Hepatocyte (in vitro differentiated cells): ENCODE data around the gene CHSY3. TPM values are rescaled to one million over a fixed set of nuclear protein-coding genes. Genes with fewer than 3 reads are reported as not detected.

Experiments
- DNase-seq: peaks from one replicate; pipeline ENCODE4 v3.0.0-alpha.2; 2016; ENCODE audit warnings: low spot score
- H2AFZ ChIP-seq: fragments of 200-600 bp; sonication (generic); 2 replicates; pipeline ENCODE4 v1.6.0; 2016; ENCODE audit warnings: antibody characterized with exemption, mild to moderate bottlenecking
- H3K27ac ChIP-seq: fragments of 200-600 bp; sonication (generic); 2 replicates; pipeline ENCODE4 v1.5.1; 2016; ENCODE audit warnings: mild to moderate bottlenecking
- H3K27me3 ChIP-seq: fragments of 200-600 bp; sonication (generic); 2 replicates; pipeline ENCODE4 v1.6.1; 2016
- H3K36me3 ChIP-seq: fragments of 200-600 bp; sonication (generic); replicated peaks from 2 replicates; pipeline ENCODE4 v1.5.1; 2016; ENCODE audit warnings: low read depth; ENCODE audit not compliant: insufficient read depth
- H3K4me1 ChIP-seq: fragments of 200-600 bp; sonication (generic); 2 replicates; pipeline ENCODE4 v1.5.1; 2016; ENCODE audit warnings: mild to moderate bottlenecking, moderate library complexity; ENCODE audit not compliant: insufficient read depth
- H3K4me2 ChIP-seq: fragments of 200-600 bp; sonication (generic); 2 replicates; pipeline ENCODE4 v1.6.0; 2016
- H3K4me3 ChIP-seq: fragments of 200-600 bp; sonication (generic); 2 replicates; pipeline ENCODE4 v1.5.1; 2016; ENCODE audit warnings: mild to moderate bottlenecking
- H3K79me2 ChIP-seq: fragments of 200-600 bp; sonication (generic); 2 replicates; pipeline ENCODE4 v1.6.0; 2017; ENCODE audit warnings: mild to moderate bottlenecking
- H3K9me2 ChIP-seq: fragments of 200-600 bp; sonication (generic); replicated peaks from 2 replicates; pipeline ENCODE4 v1.6.0; 2017; ENCODE audit warnings: mild to moderate bottlenecking; ENCODE audit not compliant: insufficient read depth
- H3K9me3 ChIP-seq: fragments of 200-600 bp; sonication (generic); 2 replicates; pipeline ENCODE4 v1.5.1; 2016; ENCODE audit warnings: low read depth, mild to moderate bottlenecking
- H4K20me1 ChIP-seq: fragments of 200-600 bp; sonication (generic); 2 replicates; pipeline ENCODE4 v1.6.0; 2016; ENCODE audit warnings: mild to moderate bottlenecking; ENCODE audit not compliant: insufficient read depth, poor library complexity, severe bottlenecking
- CTCF ChIP-seq: fragments of 200-600 bp; sonication (generic); IDR thresholded peaks from 2 replicates; pipeline ENCODE4 v1.5.1; 2016; ENCODE audit warnings: antibody characterized with exemption, mild to moderate bottlenecking; ENCODE audit not compliant: poor library complexity
- EZH2 ChIP-seq: fragments of 200-600 bp; sonication (generic); IDR thresholded peaks from 2 replicates; pipeline ENCODE4 v1.6.1; 2016; ENCODE audit warnings: antibody characterized with exemption, mild to moderate bottlenecking, borderline replicate concordance
- EZH2phosphoT487 ChIP-seq: fragments of 200-600 bp; sonication (generic); IDR thresholded peaks from one replicate; pipeline ENCODE4 v1.6.1; 2018; ENCODE audit warnings: antibody characterized with exemption, mild to moderate bottlenecking, low read depth, moderate library complexity; ENCODE audit not compliant: unreplicated experiment, severe bottlenecking
- WGBS: methylation state at CpG from one replicate; pipeline ENCODE4 v1.1.6; 2016; ENCODE audit warnings: low lambda C conversion rate; ENCODE audit errors: missing lambda C conversion rate; 5-methylcytosine and 5-hydroxymethylcytosine counted together
- polyA plus RNA-seq: library from polyadenylated mRNA; unstranded; fragments of >200 nt; fragmentation: Nextera tagmentation; extraction: Ambion mirVana; gene quantifications from 2 replicates; pipeline ENCODE4 v1.2.1, GENCODE V29; 2016
- total RNA-seq: library from RNA; depleted of rRNA; stranded (reverse); fragments of >200 nt; gene quantifications from 2 replicates; pipeline ENCODE4 v1.2.3, GENCODE V29; 2014

Gene CHSY3
- total and polyA plus RNA-seq, 2 experiments from 2014 or later = 16.0 to 22.4 TPM

GRCh38 chr5:129978270-129978669 lies 74.0 kb downstream of the CHSY3 start:
- DNase-seq = no peak
- Histone ChIP-seq H3K9me3 (no peaks in the 10 kb centered on the region), H3K4me1 (no peaks in the 10 kb centered on the region), H2AFZ (no peak overlapping the region), H3K4me3 (no peak overlapping the region), H3K27ac (no peak overlapping the region), H3K79me2 (no peaks in the 10 kb centered on the region), H3K4me2 (no peak overlapping the region), H3K9me2 (no peaks in the 10 kb centered on the region), H3K27me3 (no peaks in the 10 kb centered on the region), H4K20me1 (no peaks in the 10 kb centered on the region), H3K36me3 (no peaks in the 10 kb centered on the region)
- WGBS = 98% methylated on average over 1 of the region's 1 CpG
- no peak for TF ChIP-seq EZH2
- no peak for TF ChIP-seq EZH2phosphoT487
- TF ChIP-seq CTCF = no peak

- Histone ChIP-seq H3K4me1 (no peaks in the 10 kb centered on the region), H2AFZ (no peak overlapping the region), H3K9me3 (peaks cover 7% of the 10 kb centered on the region), H3K4me3 (no peak overlapping the region), H3K79me2 (peaks cover 14% of the 10 kb centered on the region), H3K36me3 (no peaks in the 10 kb centered on the region), H3K9me2 (no peaks in the 10 kb centered on the region), H3K27ac (no peak overlapping the region), H4K20me1 (no peaks in the 10 kb centered on the region), H3K27me3 (no peaks in the 10 kb centered on the region), H3K4me2 (no peak overlapping the region)
- no peak for DNase-seq
- TF ChIP-seq EZH2 (no peak), EZH2phosphoT487 (no peak), CTCF (no peak)
Observed at GRCh38 chr5:129988453-129988852, 84.2 kb downstream of the CHSY3 start.

- 76% methylated on average over 3 of the region's 3 CpGs for WGBS
- H3K27me3 ChIP-seq = no peaks in the 10 kb centered on the region
- H3K79me2 ChIP-seq = peaks cover 11% of the 10 kb centered on the region
- TF ChIP-seq CTCF (no peak), EZH2 (no peak), EZH2phosphoT487 (no peak)
- H3K9me3 ChIP-seq = no peaks in the 10 kb centered on the region
- no peaks in the 10 kb centered on the region for H3K9me2 ChIP-seq
- no peaks in the 10 kb centered on the region for H3K4me1 ChIP-seq
- H3K4me3 ChIP-seq = no peak overlapping the region
- H3K27ac ChIP-seq = no peak overlapping the region
- no peaks in the 10 kb centered on the region for H3K36me3 ChIP-seq
- no peak overlapping the region for H2AFZ ChIP-seq
- no peak for DNase-seq
- no peak overlapping the region for H3K4me2 ChIP-seq
- H4K20me1 ChIP-seq = no peaks in the 10 kb centered on the region
Observed at GRCh38 chr5:129991780-129992179, 87.5 kb downstream of the CHSY3 start.

GRCh38 chr5:129996896-129997295 lies 92.6 kb downstream of the CHSY3 start:
- no peak overlapping the region for H2AFZ ChIP-seq
- no peaks in the 10 kb centered on the region for H3K9me2 ChIP-seq
- no peaks in the 10 kb centered on the region for H3K36me3 ChIP-seq
- no peaks in the 10 kb centered on the region for H3K9me3 ChIP-seq
- TF ChIP-seq EZH2phosphoT487 = no peak
- peaks cover 5% of the 10 kb centered on the region for H3K79me2 ChIP-seq
- no peaks in the 10 kb centered on the region for H3K4me1 ChIP-seq
- no peak for DNase-seq
- no peak overlapping the region for H3K4me3 ChIP-seq
- no peak overlapping the region for H3K27ac ChIP-seq
- no peaks in the 10 kb centered on the region for H4K20me1 ChIP-seq
- no peak overlapping the region for H3K4me2 ChIP-seq
- H3K27me3 ChIP-seq = no peaks in the 10 kb centered on the region
